ENCODE measurements around the gene MRPL54. TPM values are rescaled to one million over a fixed set of nuclear protein-coding genes. Genes with fewer than 3 reads are reported as not detected.

MRPL54 gene
- total RNA-seq, 2 experiments from 2014 or later: 66.6 to 88.7 TPM

GRCh38 chr19:3785938-3786824 is 23.7 kb downstream of the MRPL54 start, which contains the start of gene MATK:
Gene MATK (minus strand): TSS chr19:3786381. CDS start chr19:3785135, 1,246 bp downstream.
- H3K9me2 ChIP-seq (ENCODE audit: insufficient read depth, low read length): no peaks in the 10 kb centered on the region
- intact Hi-C loops (cut with micrococcal nuclease; ENCODE audit: unreplicated experiment): no loop called here
- no peak for DNase-seq (ENCODE audit: low spot score)
- H2AFZ ChIP-seq (ENCODE audit: low read length): no peak within 1 kb of the TSS
- H3K27ac ChIP-seq (ENCODE audit: low read depth, low read length, poor library complexity, severe bottlenecking): no peak within 1 kb of the TSS
- H3K4me2 ChIP-seq (ENCODE audit: low read length): no peak within 1 kb of the TSS
- no TSS peak for BruUV-seq (replicated peaks)
- no peaks in the 10 kb centered on the region for H3K36me3 ChIP-seq (ENCODE audit: insufficient read depth, low read length)
- ChIA-PET CTCF (ENCODE audit: unreplicated experiment) (no interaction called here), POLR2A (no interaction called here)
- no peaks in the 10 kb centered on the region for H4K20me1 ChIP-seq (ENCODE audit: insufficient read depth, low read length)
- no peaks in the 10 kb centered on the region for H3K4me1 ChIP-seq (ENCODE audit: insufficient read depth, low read length, poor library complexity, severe bottlenecking)
- H3K9me3 ChIP-seq (ENCODE audit: low read length): peaks cover 6% of the 10 kb centered on the region; the same call in 1 of the 2 replicates
- TF ChIP-seq EZH2phosphoT487 (IDR thresholded peaks at IDR 0.05; ENCODE audit: borderline replicate concordance, low read depth, low read length): no peak
- TF ChIP-seq CTCF (conservative IDR thresholded peaks at IDR 0.05; ENCODE audit: low read length): no peak
- H3K79me2 ChIP-seq (ENCODE audit: insufficient read depth, low read depth, low read length): no peaks in the 10 kb centered on the region
- no peak within 1 kb of the TSS for H3K4me3 ChIP-seq (ENCODE audit: low read depth, low read length, poor library complexity, severe bottlenecking)

GRCh38 chr19:3788996-3789778 is 26.7 kb downstream of the MRPL54 start:
- H3K9me2 ChIP-seq (ENCODE audit: insufficient read depth, low read length): no peaks in the 10 kb centered on the region
- no peaks in the 10 kb centered on the region for H4K20me1 ChIP-seq (ENCODE audit: insufficient read depth, low read length)
- H3K27ac ChIP-seq (ENCODE audit: low read depth, low read length, poor library complexity, severe bottlenecking): no peak overlapping the region
- no peaks in the 10 kb centered on the region for H3K9me3 ChIP-seq (ENCODE audit: low read length)
- POLR2A ChIA-PET: no interaction called here
- H3K79me2 ChIP-seq (ENCODE audit: insufficient read depth, low read depth, low read length): no peaks in the 10 kb centered on the region
- H3K4me3 ChIP-seq (ENCODE audit: low read depth, low read length, poor library complexity, severe bottlenecking): no peak overlapping the region
- H3K4me1 ChIP-seq (ENCODE audit: insufficient read depth, low read length, poor library complexity, severe bottlenecking): no peaks in the 10 kb centered on the region
- CTCF ChIA-PET (ENCODE audit: unreplicated experiment): no interaction called here
- no peak for DNase-seq (ENCODE audit: low spot score)
- H2AFZ ChIP-seq (ENCODE audit: low read length): no peak overlapping the region
- BruUV-seq (replicated peaks): no TSS peak
- no peak overlapping the region for H3K4me2 ChIP-seq (ENCODE audit: low read length)
- intact Hi-C loops (cut with micrococcal nuclease; ENCODE audit: unreplicated experiment): no loop called here
- no peaks in the 10 kb centered on the region for H3K36me3 ChIP-seq (ENCODE audit: insufficient read depth, low read length)
- TF ChIP-seq EZH2phosphoT487 (IDR thresholded peaks at IDR 0.05; ENCODE audit: borderline replicate concordance, low read depth, low read length): no peak
- TF ChIP-seq CTCF (conservative IDR thresholded peaks at IDR 0.05; ENCODE audit: low read length): no peak
